22Rv1 (cell line): ENCODE measurements around the gene BHLHE40.

ENCODE experiments used
- CTCF ChIP-seq: fragments of 450-650 bp; IDR thresholded peaks from 2 replicates; pipeline ENCODE4 v1.5.1; 2017; ENCODE audit warnings: mild to moderate bottlenecking
- ZFX ChIP-seq: fragments of 450-650 bp; IDR thresholded peaks from 2 replicates; pipeline ENCODE4 v1.6.1; 2017; ENCODE audit warnings: antibody characterized with exemption, borderline replicate concordance

- TF ChIP-seq CTCF (no peak), ZFX (no peak)
These were observed 40.4 kb downstream of the BHLHE40 start for GRCh38 chr3:5019411-5020241.
